HG02642 (cell line): Measurements from ENCODE around the gene SEZ6L.

Experiments used
- ATAC-seq: cut with Tn5 transposase; IDR thresholded peaks from one replicate; pipeline ENCODE4 v1.9.1; 2021; ENCODE audit warnings: mild to moderate bottlenecking; ENCODE audit not compliant: unreplicated experiment, poor library complexity

The SEZ6L gene

GRCh38 chr22:26236991-26237390 is 67.7 kb downstream of the SEZ6L start:
- ATAC-seq: no peak

GRCh38 chr22:26238596-26238995 is 69.3 kb downstream of the SEZ6L start:
- ATAC-seq: no peak

GRCh38 chr22:26239581-26239980 is 70.3 kb downstream of the SEZ6L start:
- no peak for ATAC-seq

- ATAC-seq: no peak
These were observed 72.1 kb downstream of the SEZ6L start for GRCh38 chr22:26241361-26241760.

GRCh38 chr22:26245001-26245400 is 75.7 kb downstream of the SEZ6L start:
- no peak for ATAC-seq

- ATAC-seq: no peak
These were observed 77.3 kb downstream of the SEZ6L start for GRCh38 chr22:26246552-26246951.

GRCh38 chr22:26251869-26252268 is 82.6 kb downstream of the SEZ6L start:
- ATAC-seq: no peak

- ATAC-seq: no peak
These were observed 90.2 kb downstream of the SEZ6L start for GRCh38 chr22:26259510-26259909.

GRCh38 chr22:26264162-26264561 is 94.9 kb downstream of the SEZ6L start:
- ATAC-seq: no peak

- no peak for ATAC-seq
These were observed 96.0 kb downstream of the SEZ6L start for GRCh38 chr22:26265281-26265680.

GRCh38 chr22:26265909-26266308 is 96.6 kb downstream of the SEZ6L start:
- no peak for ATAC-seq

GRCh38 chr22:26267856-26268255 is 98.6 kb downstream of the SEZ6L start:
- no peak for ATAC-seq

- no peak for ATAC-seq
These were observed 100.3 kb downstream of the SEZ6L start for GRCh38 chr22:26269572-26269971.

- ATAC-seq: no peak
These were observed 102.2 kb downstream of the SEZ6L start for GRCh38 chr22:26271427-26271826.

GRCh38 chr22:26273011-26273675 is 103.9 kb downstream of the SEZ6L start:
- no peak for ATAC-seq

GRCh38 chr22:26276529-26277160 is 107.4 kb downstream of the SEZ6L start:
- ATAC-seq: no peak

- no peak for ATAC-seq
These were observed 112.7 kb downstream of the SEZ6L start for GRCh38 chr22:26281941-26282340.

- ATAC-seq: no peak
These were observed 114.1 kb downstream of the SEZ6L start for GRCh38 chr22:26283330-26283729.

GRCh38 chr22:26285632-26286031 is 116.4 kb downstream of the SEZ6L start:
- no peak for ATAC-seq

GRCh38 chr22:26286091-26286820 is 117.0 kb downstream of the SEZ6L start:
- no peak for ATAC-seq

GRCh38 chr22:26287382-26288225 is 118.3 kb downstream of the SEZ6L start:
- ATAC-seq: no peak
